Vagina (tissue), 2 donors: Measurements from ENCODE around the gene ERICH3. TPM values are rescaled to one million over a fixed set of nuclear protein-coding genes. Genes with fewer than 3 reads are reported as not detected.

Experiments used
- DNase-seq, 2 donors: peaks; one replicate each; pipeline ENCODE4 v3.0.0-alpha.2; 2017; ENCODE audit errors: extremely low spot score in 2 of 2
- H3K27ac ChIP-seq: fragments of 200-600 bp; sonication (generic); one replicate; pipeline ENCODE4 v1.5.1; 2019
- H3K27me3 ChIP-seq: fragments of 200-600 bp; sonication (generic); one replicate; pipeline ENCODE4 v1.5.1; 2019
- H3K36me3 ChIP-seq, 2 donors: fragments of 200-600 bp; sonication (generic); one replicate each; pipeline ENCODE4 v1.5.1; 2017 to 2019
- H3K4me1 ChIP-seq: fragments of 200-600 bp; sonication (generic); one replicate; pipeline ENCODE4 v1.5.1; 2019
- H3K4me3 ChIP-seq, 2 donors: fragments of 200-600 bp; sonication (generic); 1 replicate in 1 of 2; 2 replicates in 1 of 2; pipeline ENCODE4 v1.5.1; 2016 to 2019
- H3K9me3 ChIP-seq: fragments of 200-600 bp; sonication (generic); one replicate; pipeline ENCODE4 v1.5.1; 2019
- CTCF ChIP-seq, 3 experiments: fragments of 450-650 bp in 2 of 3; fragments of 200-600 bp in 1 of 3; sonication (generic) in 1 of 3; IDR thresholded peaks; one replicate each; pipeline ENCODE4 v1.5.1; 2017 to 2019; ENCODE audit warnings: antibody characterized with exemption in 3 of 3, mild to moderate bottlenecking in 2 of 3, moderate library complexity in 2 of 3
- POLR2A ChIP-seq, 2 donors: fragments of 450-650 bp; IDR thresholded peaks; one replicate each; pipeline ENCODE4 v1.6.1; 2017; ENCODE audit warnings: antibody characterized with exemption in 2 of 2, mild to moderate bottlenecking in 2 of 2, moderate library complexity in 2 of 2
- POLR2AphosphoS5 ChIP-seq, 2 donors: sonication (generic); formaldehyde crosslinking; IDR thresholded peaks; one replicate each; pipeline ENCODE4 v1.9.0; 2017; ENCODE audit warnings: antibody characterized with exemption in 2 of 2, mild to moderate bottlenecking in 2 of 2, low read depth in 1 of 2; ENCODE audit not compliant: insufficient read depth in 1 of 2
- intact Hi-C: fragments of 100-400 bp; cut with DNase I; formaldehyde crosslinking; loops from one replicate; pipeline ENCODE4 v1.15.1; 2023
- total RNA-seq: library from RNA; depleted of rRNA; stranded (reverse); fragments of >200 nt; gene quantifications from one replicate; pipeline ENCODE4 v1.2.3, GENCODE V29; 2016

The ERICH3 gene
- total RNA-seq, 1 donor from 2014 or later = 0.49 TPM

DNA sequence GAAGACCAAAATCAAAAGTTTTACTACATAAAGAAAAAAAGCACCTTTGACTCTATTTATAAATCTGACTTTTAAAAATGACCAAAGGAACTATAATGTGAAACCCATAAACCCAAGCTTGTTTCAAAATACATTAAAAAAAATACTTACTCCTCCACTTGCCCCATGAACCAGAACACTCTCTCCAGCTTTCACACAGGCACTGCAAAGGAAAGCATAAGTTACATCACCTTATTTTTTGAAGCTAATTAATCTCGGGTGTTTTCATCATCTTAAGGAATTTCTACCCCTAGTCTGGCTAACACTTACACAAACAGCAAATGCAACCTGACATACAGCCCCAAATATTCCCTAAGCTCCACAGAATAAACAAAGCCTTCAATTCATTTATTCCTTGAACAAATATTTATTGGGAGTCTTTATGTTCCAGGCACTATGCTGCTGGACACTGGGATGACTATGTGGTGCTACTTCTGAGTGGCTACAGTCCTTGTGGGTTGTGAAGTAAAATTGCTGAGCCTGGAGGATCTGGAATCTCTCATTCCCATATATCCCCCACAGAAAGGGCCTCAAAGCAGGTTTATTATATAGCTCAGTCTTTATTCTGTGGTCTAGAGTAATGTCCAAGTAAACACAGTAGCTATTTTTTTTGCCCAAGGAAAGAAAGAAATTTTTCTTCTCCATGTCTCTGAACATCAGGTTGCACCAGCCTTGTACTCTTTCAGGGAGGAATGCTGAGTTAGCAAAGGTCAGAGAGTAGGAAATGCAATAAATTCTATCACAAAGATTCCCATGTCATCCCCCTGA is 41.0 kb upstream of the ERICH3 start:
- H3K4me3 ChIP-seq = no peak overlapping the region
- no peaks in the 10 kb centered on the region for H3K27me3 ChIP-seq
- no peaks in the 10 kb centered on the region for H3K4me1 ChIP-seq
- DNase-seq = no peak
- H3K36me3 ChIP-seq = peaks cover 4 to 59% of the 10 kb centered on the region in 2 donors
- H3K27ac ChIP-seq = no peak overlapping the region
- TF ChIP-seq POLR2A (IDR thresholded peaks at IDR 0.05) = no peak
- no peak for TF ChIP-seq CTCF (IDR thresholded peaks at IDR 0.05)
- TF ChIP-seq POLR2AphosphoS5 (IDR thresholded peaks at IDR 0.05; ENCODE audit: insufficient read depth in 1 of 2, low read depth in 1 of 2) = no peak
- no peaks in the 10 kb centered on the region for H3K9me3 ChIP-seq
- intact Hi-C loops = no loop called here

GRCh38 chr1:74713849-74714248 is 40.3 kb upstream of the ERICH3 start:
- no peak for TF ChIP-seq POLR2AphosphoS5 (IDR thresholded peaks at IDR 0.05; ENCODE audit: insufficient read depth in 1 of 2, low read depth in 1 of 2)
- TF ChIP-seq CTCF (IDR thresholded peaks at IDR 0.05) = no peak
- TF ChIP-seq POLR2A (IDR thresholded peaks at IDR 0.05) = no peak
- peaks cover 4 to 62% of the 10 kb centered on the region in 2 donors for H3K36me3 ChIP-seq
- no peaks in the 10 kb centered on the region for H3K9me3 ChIP-seq
- no peaks in the 10 kb centered on the region for H3K27me3 ChIP-seq
- H3K4me1 ChIP-seq = no peaks in the 10 kb centered on the region
- DNase-seq = no peak
- no peak overlapping the region for H3K27ac ChIP-seq
- intact Hi-C loops = no loop called here
- H3K4me3 ChIP-seq = no peak overlapping the region

- TF ChIP-seq POLR2A (IDR thresholded peaks at IDR 0.05) = no peak
- Histone ChIP-seq H3K27me3 (no peaks in the 10 kb centered on the region), H3K36me3 (peaks cover 4 to 61% of the 10 kb centered on the region in 2 donors), H3K4me3 (no peak overlapping the region), H3K27ac (no peak overlapping the region), H3K9me3 (no peaks in the 10 kb centered on the region), H3K4me1 (no peaks in the 10 kb centered on the region)
- DNase-seq = no peak
- intact Hi-C loops = no loop called here
Observed at GRCh38 chr1:74712881-74713280, 39.3 kb upstream of the ERICH3 start.

DNA sequence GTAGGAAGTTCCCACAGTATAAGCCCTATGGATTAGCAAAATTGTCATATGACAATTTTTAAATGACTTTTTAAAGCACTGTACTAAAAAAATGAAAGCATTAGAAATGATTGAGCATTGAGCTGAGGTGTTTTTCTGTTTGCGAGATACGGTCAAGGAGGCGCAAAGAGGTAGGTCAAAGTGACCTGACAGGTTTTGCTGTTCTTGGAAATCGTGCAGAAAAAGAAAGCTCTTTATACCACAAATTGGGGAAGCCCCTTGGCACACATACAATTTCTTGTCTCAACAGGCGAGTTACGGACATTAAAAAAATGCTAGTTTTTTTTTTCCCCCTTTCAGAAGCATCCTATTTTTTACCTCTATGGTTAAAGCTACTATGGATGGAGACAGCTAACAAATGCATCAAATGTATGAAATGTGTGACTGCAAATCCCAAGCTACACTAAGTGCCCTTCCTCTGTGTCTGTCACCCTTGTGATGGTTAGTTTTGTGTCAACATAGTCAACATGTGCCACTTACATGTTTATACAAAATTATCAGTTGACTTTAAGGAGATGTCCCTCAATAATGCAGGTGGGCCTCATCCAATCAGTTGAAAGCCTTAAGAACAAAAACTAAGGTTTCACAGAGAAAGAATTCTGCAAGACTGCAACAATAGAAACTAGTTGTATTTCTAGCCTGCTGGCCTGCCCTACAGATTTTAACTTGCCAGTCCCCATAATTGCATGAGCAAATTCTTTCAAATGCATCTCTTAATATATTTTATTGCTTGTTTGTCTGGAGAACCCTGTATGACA is 30.0 kb upstream of the ERICH3 start:
- TF ChIP-seq CTCF (IDR thresholded peaks at IDR 0.05) (no peak), POLR2A (IDR thresholded peaks at IDR 0.05) (no peak), POLR2AphosphoS5 (IDR thresholded peaks at IDR 0.05; ENCODE audit: insufficient read depth in 1 of 2, low read depth in 1 of 2) (no peak)
- no peak overlapping the region for H3K4me3 ChIP-seq
- no peak for DNase-seq
- intact Hi-C loops = no loop called here
- no peaks in the 10 kb centered on the region for H3K4me1 ChIP-seq
- H3K36me3 ChIP-seq = peaks cover 0 to 30% of the 10 kb centered on the region in 2 donors
- H3K27ac ChIP-seq = no peak overlapping the region
- H3K27me3 ChIP-seq = no peaks in the 10 kb centered on the region
- no peaks in the 10 kb centered on the region for H3K9me3 ChIP-seq

DNA sequence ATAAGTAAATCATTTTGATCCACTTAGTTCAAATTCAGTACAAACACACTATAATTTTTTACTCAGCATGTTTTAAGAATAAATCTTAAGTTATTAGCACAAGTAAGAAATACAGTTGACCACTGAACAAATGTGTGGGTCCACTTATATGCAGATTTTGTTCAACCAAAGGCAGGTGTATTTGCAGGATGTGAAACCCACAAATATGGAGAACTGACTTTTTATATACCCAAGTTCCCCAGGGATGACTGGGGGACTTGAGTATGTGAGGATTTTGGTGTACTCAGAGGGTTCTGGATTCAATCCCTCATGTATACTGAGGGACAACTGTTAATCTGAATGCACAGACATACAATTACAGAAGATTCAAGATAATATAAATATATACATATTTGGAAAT is 25.7 kb upstream of the ERICH3 start:
- Histone ChIP-seq H3K27ac (no peak overlapping the region), H3K9me3 (no peaks in the 10 kb centered on the region), H3K27me3 (no peaks in the 10 kb centered on the region), H3K4me1 (no peaks in the 10 kb centered on the region), H3K4me3 (no peak overlapping the region), H3K36me3 (peaks cover 0 to 3% of the 10 kb centered on the region in 2 donors)
- no peak for DNase-seq
- no peak for TF ChIP-seq POLR2AphosphoS5 (IDR thresholded peaks at IDR 0.05; ENCODE audit: insufficient read depth in 1 of 2, low read depth in 1 of 2)
- intact Hi-C loops = no loop called here

DNA sequence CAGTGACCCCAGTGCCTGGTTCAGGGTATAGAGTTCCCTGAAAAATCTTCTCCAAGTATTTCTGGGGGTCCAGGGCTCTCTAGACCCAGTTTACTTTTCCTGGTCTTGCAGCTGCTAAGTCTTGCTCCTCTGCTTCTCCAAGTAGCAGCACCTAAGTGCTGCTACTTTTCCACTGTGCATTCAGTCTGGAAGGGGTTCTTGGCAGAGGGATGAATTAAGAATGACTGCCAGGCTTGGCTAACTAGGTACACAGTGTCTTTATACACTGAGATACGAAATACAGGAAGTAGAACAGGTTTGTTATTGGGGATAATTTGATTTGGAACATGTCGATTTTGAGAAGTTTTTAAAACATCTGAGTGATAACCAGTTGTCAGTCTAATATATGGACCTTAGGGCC is 24.2 kb upstream of the ERICH3 start:
- no peak overlapping the region for H3K4me3 ChIP-seq
- no peaks in the 10 kb centered on the region for H3K27me3 ChIP-seq
- DNase-seq = no peak
- no peaks in the 10 kb centered on the region for H3K9me3 ChIP-seq
- intact Hi-C loops = no loop called here
- no peaks in the 10 kb centered on the region for H3K36me3 ChIP-seq
- TF ChIP-seq POLR2AphosphoS5 (IDR thresholded peaks at IDR 0.05; ENCODE audit: insufficient read depth in 1 of 2, low read depth in 1 of 2) (no peak), CTCF (IDR thresholded peaks at IDR 0.05) (no peak), POLR2A (IDR thresholded peaks at IDR 0.05) (no peak)
- no peak overlapping the region for H3K27ac ChIP-seq
- no peaks in the 10 kb centered on the region for H3K4me1 ChIP-seq
